Activated B cell treated with CpG ODN at 0.5 μM for 24 hours (primary cell): ENCODE data around the gene GPR15LG. TPM values are rescaled to one million over a fixed set of nuclear protein-coding genes. Genes with fewer than 3 reads are reported as not detected.

Experiments used
- ATAC-seq: fragments of 200-7000 bp; cut with Tn5 transposase; one replicate; pipeline ENCODE4 v1.10.0; 2021; ENCODE audit warnings: low read depth, mild to moderate bottlenecking, moderate library complexity
- CTCF ChIA-PET: fragments of 350-600 bp; sonication (Branson Sonifier 250); formaldehyde crosslinking; loops from one replicate; lab custom pipeline; 2021; ENCODE audit warnings: antibody characterized with exemption; lab: Charles Lee
- POLR2A ChIA-PET: fragments of 350-600 bp; sonication (Branson Sonifier 250); formaldehyde crosslinking; loops from one replicate; lab custom pipeline; 2021; ENCODE audit warnings: antibody characterized with exemption; lab: Charles Lee
- DNase-seq: peaks from one replicate; pipeline ENCODE4 v3.0.0; 2022
- H3K27ac Mint-ChIP-seq: one replicate; pipeline ENCODE4 v1.8.0; 2020; ENCODE audit warnings: mixed read lengths
- H3K27me3 Mint-ChIP-seq: one replicate; pipeline ENCODE4 v1.8.0; 2021; ENCODE audit warnings: mixed read lengths
- H3K36me3 Mint-ChIP-seq: one replicate; pipeline ENCODE4 v1.8.0; 2021; ENCODE audit warnings: low read depth, mixed read lengths
- H3K4me1 Mint-ChIP-seq: one replicate; pipeline ENCODE4 v1.8.0; 2021; ENCODE audit warnings: mixed read lengths
- H3K4me3 Mint-ChIP-seq: one replicate; pipeline ENCODE4 v1.8.0; 2020; ENCODE audit warnings: mild to moderate bottlenecking, mixed read lengths
- H3K9me3 Mint-ChIP-seq: one replicate; pipeline ENCODE4 v1.8.0; 2020; ENCODE audit warnings: mixed read lengths
- CTCF ChIP-seq: fragments of 200-600 bp; IDR thresholded peaks from one replicate; pipeline ENCODE4 v1.8.0; 2022; ENCODE audit warnings: antibody characterized with exemption, mild to moderate bottlenecking
- intact Hi-C: fragments of 100-400 bp; cut with micrococcal nuclease; formaldehyde crosslinking; loops from one replicate; pipeline ENCODE4 v1.15.1; 2024
- total RNA-seq: library from RNA; stranded (reverse); gene quantifications from 2 replicates; pipeline ENCODE4 v1.2.3, GENCODE V29; 2022

GPR15LG gene
- total RNA-seq, 1 donor from 2014 or later = not detected

GRCh38 chr10:84172467-84173356 is 889 bp upstream of the GPR15LG start:
- peak overlapping the region; percentile 90 for H3K27ac Mint-ChIP-seq
- H3K36me3 Mint-ChIP-seq = peaks cover 5% of the 10 kb centered on the region
- no peak for DNase-seq
- no peaks in the 10 kb centered on the region for H3K9me3 Mint-ChIP-seq
- peaks cover 33% of the 10 kb centered on the region for H3K4me1 Mint-ChIP-seq
- ChIA-PET POLR2A (no interaction called here), CTCF (no interaction called here)
- intact Hi-C loops = loop anchor here (1.0 kb wide), 1 partner anchor 33 kb away; the partner anchor contains the start of gene GHITM
- no peaks in the 10 kb centered on the region for H3K27me3 Mint-ChIP-seq
- TF ChIP-seq CTCF = no peak
- H3K4me3 Mint-ChIP-seq = peak overlapping the region; percentile 76
- peak; percentile 65 for ATAC-seq

GRCh38 chr10:84175436-84175835 is 1.8 kb downstream of the GPR15LG start:
- H3K4me3 Mint-ChIP-seq = no peak overlapping the region
- H3K27me3 Mint-ChIP-seq = no peaks in the 10 kb centered on the region
- POLR2A ChIA-PET = no interaction called here
- CTCF ChIA-PET = no interaction called here
- peaks cover 31% of the 10 kb centered on the region for H3K4me1 Mint-ChIP-seq
- ATAC-seq = no peak
- H3K9me3 Mint-ChIP-seq = no peaks in the 10 kb centered on the region
- TF ChIP-seq CTCF = no peak
- intact Hi-C loops = no loop called here
- H3K36me3 Mint-ChIP-seq = peaks cover 3% of the 10 kb centered on the region
- no peak for DNase-seq
- no peak overlapping the region for H3K27ac Mint-ChIP-seq

- DNase-seq (no peak), ATAC-seq (no peak)
- Mint-ChIP-seq H3K36me3 (peaks cover 3% of the 10 kb centered on the region), H3K9me3 (no peaks in the 10 kb centered on the region), H3K4me1 (peaks cover 28% of the 10 kb centered on the region), H3K27me3 (no peaks in the 10 kb centered on the region), H3K4me3 (no peak overlapping the region), H3K27ac (peak overlapping the region; percentile 22)
- no peak for TF ChIP-seq CTCF
- ChIA-PET POLR2A (no interaction called here), CTCF (interaction anchor here (1.2 to 1.7 kb wide), 2 partner anchors 28 to 31 kb away, joined by 3 to 4 read pairs; no protein-coding TSS in a partner anchor)
- intact Hi-C loops = no loop called here
These were observed 2.8 kb downstream of the GPR15LG start for GRCh38 chr10:84176351-84176750.

GRCh38 chr10:84176836-84177474 is 3.4 kb downstream of the GPR15LG start:
- ChIA-PET CTCF (interaction anchor here (1.2 to 1.7 kb wide), 2 partner anchors 29 to 32 kb away, joined by 3 to 4 read pairs; no protein-coding TSS in a partner anchor), POLR2A (interaction anchor here (0.9 kb wide), 1 partner anchor 38 kb away, joined by 3 read pairs; the partner anchor contains the start of gene GHITM)
- H3K9me3 Mint-ChIP-seq = no peaks in the 10 kb centered on the region
- H3K27ac Mint-ChIP-seq = peak overlapping the region; percentile 22
- DNase-seq (no peak), ATAC-seq (no peak)
- no peaks in the 10 kb centered on the region for H3K36me3 Mint-ChIP-seq
- TF ChIP-seq CTCF = no peak
- intact Hi-C loops = no loop called here
- H3K4me3 Mint-ChIP-seq = no peak overlapping the region
- H3K4me1 Mint-ChIP-seq = peaks cover 22% of the 10 kb centered on the region
- no peaks in the 10 kb centered on the region for H3K27me3 Mint-ChIP-seq
